ENCODE data around the gene NUDT8.

- TF ChIP-seq CTCF (IDR thresholded peaks at IDR 0.05), result no peak
- TF ChIP-seq POLR2A (IDR thresholded peaks at IDR 0.05), result no peak
- no peak for TF ChIP-seq EP300 (IDR thresholded peaks at IDR 0.05)
These were observed 3.4 kb upstream of the NUDT8 start for GRCh38 chr11:67632982-67633755.
